DMS 273 treated with DMSO at 0.1 percent for 48 hours (cell line): ENCODE results near the gene BHLHE41.

ENCODE experiments used
- DNase-seq: peaks from one replicate; lab custom pipeline; 2025; lab: John Stamatoyannopoulos, UW

BHLHE41 gene

DNA sequence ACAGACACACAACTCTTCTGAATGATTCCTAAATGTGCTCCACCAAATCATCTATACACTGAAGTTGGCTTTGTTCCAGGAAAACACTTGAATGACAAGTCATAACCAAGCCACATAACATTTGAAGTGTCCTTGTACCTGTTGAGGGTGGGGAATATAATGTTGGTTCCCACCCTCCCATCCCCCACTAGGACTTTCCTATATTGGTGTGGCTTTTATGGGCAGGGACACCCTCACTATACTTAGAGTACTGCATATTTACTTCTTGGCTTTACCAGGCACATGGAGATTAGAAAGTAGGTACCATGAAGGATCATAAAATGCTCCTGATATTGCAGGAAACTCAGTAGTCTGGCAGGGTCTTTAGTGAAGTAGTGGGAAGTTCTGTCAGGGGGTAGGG, 9.7 kb upstream of the BHLHE41 start:
- DNase-seq, result no peak

DNA sequence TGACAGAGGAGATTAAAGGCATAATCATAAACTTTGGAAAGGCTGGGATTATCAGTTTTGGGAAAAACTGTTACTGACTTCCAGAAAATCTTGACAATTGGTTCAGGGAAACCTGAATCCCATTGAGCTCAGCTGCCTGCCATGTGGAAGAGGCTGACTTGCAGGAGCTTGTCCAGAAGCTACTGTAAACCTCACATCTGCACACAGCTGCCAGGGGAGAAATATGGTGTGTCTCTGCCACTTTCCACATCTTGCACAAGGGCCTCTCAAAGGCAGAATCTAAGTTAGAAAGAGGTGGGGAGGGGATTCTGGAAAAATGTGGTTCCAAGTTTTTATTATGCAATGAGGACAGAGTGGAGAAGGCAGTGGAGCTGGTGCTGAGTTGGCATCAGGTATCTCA, 8.7 kb upstream of the BHLHE41 start:
- no peak for DNase-seq

DNA sequence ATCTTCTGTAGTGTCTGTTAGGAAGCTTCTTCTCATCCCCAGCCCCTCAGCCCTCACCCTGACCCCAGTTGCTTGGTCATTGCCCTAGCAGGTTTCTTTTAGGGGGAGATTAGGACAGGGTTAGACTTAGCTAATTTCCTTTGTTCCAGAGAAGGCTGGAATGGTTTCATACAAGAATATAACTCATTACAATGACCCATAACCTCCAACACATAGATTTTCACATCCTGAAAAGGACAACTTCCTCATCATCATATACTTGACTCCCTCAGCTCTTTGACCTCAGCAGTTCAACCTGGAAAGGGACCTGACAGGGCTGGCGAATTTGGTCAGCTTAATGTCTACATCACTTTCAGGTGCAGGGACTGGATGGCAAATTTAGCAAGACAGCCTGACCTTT, 8.0 kb upstream of the BHLHE41 start:
- no peak for DNase-seq

DNA sequence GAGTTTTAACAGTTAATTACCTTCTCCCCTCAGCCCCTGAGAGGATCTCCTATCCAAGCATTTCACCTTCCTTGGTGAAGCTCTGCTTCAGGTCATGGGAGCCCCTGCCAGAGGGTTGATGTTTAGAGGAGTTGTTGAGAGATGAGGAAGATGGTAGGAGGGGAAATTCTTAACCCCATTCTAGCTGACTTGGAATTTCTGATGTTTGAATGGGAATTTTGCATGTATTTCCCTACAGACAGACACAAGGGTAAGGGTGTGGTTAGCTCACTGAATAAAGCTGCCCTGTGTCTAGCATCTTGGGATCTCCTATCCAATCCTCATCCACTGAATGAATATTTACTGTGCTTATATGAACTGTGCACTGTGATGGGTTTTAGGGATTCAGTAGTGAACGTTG, 7.1 kb upstream of the BHLHE41 start:
- DNase-seq, result no peak

DNA sequence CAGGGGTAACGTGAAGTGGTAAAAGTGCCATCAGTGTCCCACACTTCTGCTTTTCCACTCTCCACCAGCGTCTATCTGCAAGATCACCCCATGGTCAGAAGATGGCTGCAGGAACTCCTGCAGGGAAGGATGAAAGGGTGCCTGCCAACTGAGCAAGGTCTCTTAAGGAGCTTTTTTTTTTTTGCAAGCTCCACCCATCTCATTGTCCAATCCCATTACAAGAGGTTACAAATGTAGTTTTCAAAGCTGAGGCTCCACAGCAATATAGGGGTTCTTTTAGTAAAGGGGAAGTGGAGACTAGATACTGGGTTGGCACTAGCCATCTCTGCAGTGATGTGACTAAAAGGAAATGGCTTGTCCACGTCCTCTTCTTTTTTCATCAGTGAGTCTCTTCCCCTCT, 5.9 kb upstream of the BHLHE41 start:
- no peak for DNase-seq

DNA sequence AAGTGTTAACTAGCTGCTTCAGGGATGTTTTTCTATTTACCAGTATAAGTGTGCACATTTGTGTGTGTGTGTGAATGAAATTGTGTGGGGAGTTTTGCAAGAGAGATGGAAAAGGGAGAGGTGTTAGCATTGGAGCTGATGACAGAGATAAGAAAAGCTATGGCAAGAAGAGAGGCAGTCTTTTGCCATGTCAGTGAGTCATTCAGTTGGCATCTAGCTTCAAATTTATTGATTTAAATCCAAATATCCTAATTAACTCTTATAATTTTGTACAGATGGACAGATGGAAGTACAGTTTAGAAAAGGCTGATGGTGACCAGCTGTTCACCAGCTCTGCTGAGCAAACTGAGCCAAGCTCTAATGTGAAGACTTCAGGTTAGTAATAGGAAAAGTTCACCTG, 3.3 kb upstream of the BHLHE41 start:
- peak; percentile 4 for DNase-seq

DNA sequence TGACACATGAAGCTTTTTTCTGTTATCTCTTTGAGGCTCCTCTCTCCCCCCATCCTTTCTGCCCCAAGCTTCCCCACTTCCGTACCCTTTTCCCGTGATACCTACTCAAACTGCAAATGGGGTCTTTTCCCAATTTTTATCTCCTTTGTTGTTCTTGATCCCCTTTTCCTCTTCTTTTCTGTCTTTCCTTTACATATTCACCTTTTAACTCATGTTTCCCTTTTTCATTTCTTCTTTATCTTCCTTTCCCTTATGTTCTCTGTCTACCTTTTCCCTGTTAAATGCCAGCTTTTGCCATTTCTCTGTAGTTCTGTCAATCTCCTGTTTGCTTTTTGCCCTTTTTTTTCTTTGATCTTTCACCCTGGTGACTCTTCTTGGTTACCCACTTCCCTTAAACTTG, 2.6 kb upstream of the BHLHE41 start:
- no peak for DNase-seq

DNA sequence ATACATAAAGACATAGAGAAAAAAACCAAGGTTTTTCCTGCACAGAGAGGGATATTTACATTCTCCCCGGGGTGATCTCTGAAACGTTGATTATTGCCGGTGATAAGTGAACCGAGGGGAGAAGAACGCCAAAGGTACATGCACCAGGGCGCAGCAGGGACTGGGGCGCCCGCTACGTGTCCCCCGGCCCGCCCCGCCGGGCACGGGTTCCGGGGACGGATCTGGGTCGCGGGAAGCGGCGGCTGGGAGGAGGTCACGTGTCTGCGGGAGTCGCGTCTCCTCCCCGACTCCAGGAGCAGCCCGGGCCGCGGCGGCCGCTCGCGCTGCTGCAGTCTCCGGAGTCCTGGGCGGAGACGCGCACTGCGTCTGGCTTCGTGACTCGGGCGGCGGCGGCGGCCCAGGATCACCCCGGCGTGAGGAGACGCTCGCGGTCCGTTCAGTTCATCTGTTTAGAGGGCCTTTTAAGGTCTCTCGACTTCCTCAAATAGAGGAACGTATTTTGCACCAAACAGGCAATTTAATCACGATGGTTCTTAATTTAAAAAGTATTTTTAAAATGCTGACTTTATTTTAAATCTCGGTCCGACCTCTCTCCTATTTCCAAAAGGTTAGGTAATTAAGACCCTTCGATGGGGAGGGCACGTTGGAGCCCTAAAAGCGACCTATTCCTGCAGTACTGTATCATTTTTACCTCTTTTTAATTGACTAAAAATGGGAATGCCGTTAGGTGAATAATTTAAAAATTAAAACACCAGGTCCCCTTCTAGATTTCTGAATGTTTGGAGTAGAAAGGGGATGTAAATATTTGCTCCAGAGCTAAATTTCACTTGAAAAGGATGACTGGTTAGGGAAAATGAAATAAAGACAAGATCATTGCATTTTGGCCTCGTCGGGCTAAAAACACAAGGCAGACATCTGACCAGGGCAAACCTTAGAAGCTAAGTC, 1.8 kb upstream of the BHLHE41 start:
- peak; percentile 47 for DNase-seq

DNA sequence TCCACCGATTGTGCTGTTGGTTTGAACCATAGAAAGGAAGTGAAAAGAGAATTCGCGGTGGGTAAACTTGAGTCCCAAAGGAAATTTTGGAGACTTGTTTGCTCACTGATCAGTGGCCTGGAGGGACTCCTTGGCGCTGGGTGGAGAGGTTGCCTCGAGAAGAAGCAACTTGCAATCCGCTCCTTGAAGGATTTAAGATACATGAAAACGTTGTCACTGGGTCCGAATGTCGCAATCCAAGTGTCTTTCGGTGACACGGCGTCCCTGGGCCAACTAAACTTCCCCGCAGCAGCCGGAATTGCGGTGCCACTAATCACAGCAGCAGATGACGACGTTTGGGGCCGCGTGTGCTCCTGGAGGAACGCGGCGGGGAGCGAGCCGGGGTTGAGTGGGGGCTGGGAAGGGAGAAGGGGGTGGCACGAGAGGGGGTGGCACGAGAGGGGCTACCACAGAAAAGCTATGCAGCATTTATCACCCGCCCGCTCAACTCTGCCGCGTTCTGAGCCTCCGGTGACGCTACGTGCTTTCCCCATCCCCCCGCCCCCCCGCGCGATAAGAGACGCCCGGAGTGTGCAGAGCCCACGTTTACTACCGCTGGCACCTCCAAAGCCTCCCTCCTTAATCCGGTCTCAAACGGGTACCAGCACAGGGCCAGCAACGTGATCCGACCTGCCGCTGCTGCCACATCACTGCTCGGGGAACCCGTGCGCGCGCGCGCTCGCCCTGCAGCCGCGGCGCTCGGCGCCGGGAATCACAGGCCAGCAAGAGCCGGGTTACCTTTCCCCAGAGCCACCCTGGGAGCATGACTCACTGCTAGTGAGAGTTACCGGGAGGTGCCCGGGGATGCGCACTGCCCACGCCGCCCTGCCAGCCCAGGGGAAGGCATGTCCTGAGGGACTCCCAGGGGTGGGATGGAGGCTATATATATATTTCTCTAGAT, 833 bp upstream of the BHLHE41 start:
- DNase-seq, result peak; percentile 50

DNA sequence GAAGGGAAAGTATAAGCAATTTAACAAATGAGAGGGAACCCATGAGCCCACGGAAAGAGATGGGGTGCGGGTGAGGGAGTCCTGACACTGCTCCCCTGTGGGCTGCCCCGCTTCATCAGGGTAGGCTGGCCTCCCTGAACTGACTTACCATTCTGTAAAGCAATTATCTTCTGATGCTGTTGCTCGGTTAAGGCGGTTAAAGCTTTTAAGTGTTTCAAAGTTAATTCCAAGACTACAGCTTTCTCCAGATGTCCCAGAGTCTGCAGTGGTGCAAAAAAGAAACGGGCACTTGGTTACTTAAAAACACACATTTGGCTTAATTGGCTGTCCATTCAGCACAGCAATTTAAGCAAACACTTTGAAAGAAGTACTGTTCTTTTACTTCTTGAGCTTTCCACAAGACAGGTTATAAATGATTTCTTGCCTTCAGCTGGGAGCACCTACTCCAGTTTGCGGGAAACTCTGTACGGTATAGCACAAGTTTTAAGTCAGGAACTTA, 1.3 kb downstream of the BHLHE41 start:
- DNase-seq, result peak; percentile 34

DNA sequence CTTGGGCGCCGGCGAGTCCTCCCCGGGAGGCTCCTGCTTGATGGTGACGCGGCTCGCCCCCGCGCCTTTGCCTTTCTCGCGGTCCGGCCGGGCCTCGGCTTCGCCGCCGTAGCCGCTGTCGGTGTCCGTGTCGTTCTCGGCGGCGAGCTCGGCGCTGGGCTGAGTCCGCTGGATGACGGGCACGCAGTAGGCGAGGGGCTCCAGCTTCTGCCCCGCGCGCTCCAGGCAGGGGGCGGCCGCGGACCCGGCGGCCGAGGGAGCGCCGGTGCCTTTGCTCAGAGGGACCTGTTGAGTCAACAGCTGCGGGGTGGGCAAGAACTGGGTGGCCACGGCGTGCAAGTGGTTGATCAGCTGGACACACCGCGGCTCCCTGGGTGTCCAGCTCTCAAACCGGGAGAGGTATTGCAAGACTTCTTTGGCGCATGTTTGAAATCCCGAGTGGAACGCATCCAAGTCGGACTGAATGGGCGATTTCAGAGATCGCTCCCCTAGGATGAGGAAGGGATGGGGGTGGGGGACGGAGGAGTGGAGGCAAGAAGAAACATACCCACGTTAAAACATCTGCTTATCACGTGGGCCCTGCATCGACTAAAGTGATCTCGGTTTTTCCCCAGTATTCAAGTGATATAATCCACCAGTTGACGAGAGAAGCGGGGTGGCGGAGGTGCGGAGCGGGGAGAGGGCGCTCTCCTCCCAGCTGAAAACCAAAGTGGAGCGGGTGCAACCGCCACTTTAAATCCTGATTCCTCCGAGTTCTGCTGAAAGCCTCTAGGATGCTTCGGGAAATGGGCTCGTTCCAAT, 2.0 kb downstream of the BHLHE41 start:
- DNase-seq, result peak; percentile 34

DNA sequence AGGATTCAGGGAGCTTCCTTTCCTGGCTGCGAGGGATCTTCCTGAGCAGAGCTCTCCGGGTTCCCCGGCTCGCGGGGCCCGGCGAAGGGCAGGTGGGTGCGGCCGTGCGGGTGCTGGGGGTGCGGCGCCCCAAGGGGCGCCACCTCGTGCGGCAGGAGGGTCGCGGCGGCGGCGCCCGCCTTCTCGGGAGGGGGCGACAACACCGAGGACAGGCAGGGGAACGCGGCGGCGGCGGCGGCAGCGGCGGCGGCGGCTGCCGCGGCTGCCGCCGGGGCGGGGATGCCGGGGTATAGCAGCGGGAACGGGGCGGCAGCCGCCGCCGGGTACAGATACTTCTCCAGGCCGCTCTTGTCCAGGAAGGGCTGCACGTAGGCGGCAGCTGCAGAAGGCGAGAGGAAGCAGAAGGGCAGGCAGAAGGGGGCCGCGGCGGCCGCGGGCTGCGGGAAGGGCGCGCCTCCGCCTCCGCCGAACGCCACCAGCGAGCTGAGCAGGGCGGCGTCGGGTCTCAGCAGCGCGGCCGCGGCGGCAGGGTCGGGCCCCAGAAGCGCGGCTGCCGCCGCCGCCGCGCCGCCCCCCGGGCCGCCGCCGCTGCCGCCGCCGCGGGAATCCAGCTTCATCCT, 2.7 kb downstream of the BHLHE41 start:
- DNase-seq, result peak; percentile 10

DNA sequence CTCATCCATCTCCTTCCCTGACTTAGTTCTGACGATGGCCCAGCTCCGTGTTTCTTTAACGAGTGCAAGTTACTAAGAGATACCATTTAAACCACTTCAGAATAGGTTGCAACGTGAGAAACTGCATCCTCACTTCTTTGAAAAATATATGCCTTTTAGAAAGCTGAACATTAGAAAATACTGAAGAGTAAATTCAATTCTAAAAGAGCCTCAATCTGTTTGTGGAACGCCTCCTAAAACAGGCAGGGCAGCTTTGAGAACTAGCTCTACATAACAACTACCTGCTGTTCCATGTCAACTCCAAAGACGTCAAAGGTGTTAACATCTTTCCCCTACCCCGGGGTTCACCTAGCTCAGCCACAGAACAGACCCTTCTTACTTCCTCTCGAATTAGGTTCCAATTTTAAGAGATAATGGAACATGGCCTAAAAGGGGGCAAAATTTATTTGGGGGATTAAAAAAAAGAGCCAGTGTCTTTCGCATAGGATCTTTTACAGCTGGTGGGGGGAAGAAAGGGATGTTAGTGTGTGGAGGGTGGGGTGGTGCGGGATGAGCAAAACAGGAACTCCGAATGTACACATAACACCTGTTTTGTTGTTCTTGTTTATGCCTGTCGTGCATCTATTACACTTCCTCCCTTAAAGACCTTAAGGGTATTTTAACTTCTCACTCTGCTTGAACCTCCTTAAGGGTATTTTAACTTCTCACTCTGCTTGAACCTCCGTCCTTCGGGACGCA, 3.3 kb downstream of the BHLHE41 start:
- no peak for DNase-seq

DNA sequence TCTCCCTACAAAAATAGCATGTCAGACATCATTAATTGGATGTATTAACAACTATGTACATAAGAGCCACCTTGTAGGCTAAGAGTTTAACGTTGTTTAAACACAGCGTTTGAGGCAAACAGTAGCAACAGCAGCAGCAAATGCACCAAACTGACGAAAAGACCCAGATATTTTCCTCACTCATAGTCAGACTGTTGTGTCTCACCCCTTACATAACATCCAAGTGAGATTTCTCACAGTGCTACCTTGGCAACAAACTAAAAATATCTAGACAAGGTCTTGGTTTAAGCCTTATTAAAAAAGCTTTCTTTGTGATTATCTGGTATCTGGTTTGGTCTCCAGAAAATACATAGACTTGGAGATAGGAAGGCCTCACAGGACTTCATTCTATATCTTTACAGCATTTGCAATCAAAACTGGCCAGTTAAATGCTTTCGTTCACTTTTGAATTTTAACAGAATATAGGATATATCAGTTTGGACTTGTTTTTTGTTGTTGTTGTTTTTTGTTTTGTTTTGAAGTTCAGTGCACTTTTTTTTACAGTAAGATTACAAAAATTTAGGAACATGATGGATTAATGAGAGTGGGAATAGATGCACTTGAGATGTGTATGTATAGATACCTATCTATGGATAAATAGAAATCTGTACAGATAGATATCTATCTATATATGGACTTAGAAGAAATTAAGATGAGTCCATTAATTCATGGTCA, 4.1 kb downstream of the BHLHE41 start:
- DNase-seq, result no peak

DNA sequence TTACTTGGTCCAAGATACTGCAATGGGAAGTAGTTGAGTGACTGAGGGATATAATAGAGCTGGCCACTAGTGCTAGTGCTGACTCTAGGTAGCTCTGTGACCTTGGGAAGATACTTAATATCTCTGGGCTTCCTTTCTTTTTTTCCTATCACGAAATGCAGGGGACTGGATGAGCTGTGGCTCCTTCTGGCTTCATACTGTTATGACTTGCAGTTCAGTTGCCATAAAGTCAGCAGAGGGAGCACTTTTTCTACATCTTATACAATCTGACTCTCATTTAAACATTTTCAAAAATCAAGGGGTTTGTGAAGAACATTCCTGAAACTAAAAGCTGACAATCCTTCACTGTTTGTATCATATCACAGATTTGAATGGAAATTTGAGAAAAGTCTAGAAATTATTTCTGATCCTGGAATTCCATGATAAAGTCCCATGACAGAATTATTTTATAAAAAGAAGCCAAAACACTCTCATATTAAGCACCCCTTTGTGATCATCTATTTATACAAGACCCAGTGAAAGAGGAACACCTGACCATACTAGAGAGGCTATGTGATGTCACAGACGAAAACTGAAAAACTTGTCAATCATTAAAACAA, 5.3 kb downstream of the BHLHE41 start:
- peak; percentile 29 for DNase-seq

DNA sequence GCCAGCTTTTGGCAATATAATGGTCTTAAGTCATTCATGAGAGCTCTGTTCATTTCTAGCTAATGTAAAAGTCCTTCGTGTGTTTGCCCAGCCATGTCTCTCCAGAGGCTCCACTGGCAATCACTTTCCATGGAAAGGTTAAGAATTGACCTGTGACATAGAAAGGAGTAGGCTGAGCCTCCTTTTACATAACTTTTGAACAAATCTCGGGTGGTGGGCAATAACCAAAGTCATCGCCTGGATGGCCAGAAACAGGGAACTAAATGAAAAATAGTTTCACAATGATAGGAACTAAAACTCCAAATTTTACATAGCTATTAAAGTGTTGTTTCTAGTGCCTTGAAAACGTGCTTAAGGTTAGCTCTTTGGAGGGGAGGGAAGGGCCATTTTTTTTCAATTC, 6.5 kb downstream of the BHLHE41 start:
- DNase-seq, result no peak

DNA sequence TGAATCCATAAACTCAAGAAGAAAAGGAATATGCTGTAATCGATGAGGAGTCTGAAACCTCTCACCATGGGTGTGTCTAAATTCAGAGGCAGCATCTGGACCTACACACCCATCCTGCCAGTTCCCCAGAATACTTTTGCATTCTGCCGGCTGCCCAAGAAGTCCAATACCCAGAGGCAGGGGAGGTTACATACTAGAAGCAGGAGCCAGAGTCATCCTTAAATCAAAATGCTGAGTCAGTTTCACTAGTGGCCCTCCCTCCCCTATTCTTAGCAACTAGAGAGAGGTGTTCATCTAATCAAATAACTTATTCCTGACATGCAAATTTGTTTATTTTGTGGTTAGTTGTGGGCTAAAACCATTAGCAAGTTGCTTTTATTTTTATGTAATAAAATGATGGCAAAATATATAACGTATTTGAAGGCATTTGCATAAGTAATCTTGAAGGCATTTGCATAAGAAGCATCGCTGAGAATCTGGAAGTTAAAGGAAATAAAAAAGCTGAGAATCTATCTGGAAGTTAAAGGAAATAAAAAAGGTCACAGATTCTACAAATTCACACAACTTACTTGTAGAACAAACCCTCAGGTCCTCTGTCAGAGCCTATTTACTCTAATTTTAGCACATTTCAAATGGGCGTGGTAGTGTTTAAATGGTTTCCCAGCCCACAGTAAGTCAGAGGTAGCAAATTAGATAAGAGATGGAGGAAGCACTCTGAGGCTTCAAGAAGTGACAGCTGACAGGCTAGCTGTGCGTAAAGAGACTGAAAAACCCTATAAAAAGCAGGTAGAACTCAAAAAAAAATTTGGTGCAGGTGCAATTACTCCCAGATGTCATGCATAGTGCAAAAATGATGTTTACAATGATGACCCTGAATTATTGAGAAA, 7.8 kb downstream of the BHLHE41 start:
- no peak for DNase-seq

DNA sequence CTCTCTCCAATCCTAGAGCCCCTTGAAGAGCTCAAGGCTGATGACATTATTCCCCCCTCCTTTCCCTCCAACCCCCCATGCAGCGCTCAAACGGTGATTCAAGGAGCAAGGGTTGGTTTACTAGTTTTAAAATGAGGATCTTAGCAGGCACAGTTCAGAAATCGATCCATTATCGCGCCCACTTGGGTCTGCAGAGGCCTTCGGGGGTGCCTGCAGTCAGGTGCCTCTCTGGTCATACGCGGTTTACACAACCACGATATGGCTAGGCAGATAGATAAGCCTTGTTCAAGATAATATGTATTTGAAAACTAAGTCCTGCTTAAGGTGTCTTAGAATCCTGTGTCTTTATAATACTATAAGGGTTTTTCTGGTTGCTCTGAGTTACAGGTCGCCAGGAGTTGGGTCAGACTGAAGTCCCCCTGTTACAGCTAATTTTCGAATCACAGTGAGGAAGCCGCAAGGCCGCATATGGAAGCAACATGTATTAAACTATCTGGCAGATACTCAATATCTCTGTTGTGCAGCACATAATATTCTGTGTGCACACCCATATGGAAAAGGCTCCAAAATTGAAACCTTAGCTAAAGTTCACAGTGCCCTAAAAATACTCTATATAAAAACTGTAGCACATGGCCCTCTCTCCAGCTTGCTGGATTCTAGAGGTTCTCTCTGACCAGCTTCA, 10.0 kb downstream of the BHLHE41 start:
- DNase-seq, result no peak
